SIG-M5 (cell line): ENCODE results near the gene OTUB2.

Experiments
- DNase-seq: peaks from one replicate; lab custom pipeline; 2025; lab: John Stamatoyannopoulos, UW

The OTUB2 gene

GRCh38 chr14:94021416-94022157, 4.6 kb upstream of the OTUB2 start:
- no peak for DNase-seq

DNA sequence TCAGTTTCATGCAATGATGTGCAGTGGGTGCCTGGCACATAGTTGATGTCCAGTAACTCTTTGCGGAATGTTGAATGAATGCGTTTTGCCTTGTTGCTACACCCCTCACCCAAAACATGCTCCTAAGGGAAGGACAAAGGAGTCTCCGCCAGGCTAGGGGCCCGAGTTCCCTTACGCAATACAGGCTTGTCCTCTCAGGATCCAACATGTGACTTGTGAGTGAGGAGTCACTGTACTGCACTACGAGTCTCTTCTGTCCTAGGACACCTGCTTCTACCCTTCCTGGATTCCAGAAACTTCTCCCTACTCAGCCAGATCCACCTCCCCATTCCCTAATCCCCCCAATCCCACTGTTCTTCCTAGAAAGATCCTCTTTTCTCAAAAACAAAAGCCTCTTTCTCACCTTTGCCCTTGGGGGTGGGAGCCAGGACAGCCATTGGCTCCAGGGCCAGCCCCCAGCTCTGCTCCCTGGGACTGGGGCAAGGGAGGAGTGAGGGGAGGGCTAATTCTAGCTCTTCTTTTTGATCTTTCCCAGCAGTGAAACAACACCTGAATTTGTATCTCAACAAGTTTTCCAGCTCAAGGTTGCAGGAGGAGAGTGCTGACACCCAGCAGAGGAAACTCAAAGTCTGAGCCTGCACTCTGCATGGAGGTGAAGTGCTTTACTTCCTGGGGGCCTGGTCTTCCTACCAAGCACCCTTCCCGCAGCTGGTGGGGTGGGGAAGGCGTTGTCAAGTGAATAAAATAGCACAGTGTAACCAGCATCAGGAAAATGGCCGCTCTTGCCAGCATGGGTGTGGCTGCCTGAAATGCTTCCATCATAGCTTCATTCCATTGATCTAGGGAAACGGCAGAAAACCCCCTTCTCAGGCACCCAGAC, 3.4 kb upstream of the OTUB2 start:
- DNase-seq: no peak

- no peak for DNase-seq
Observed at GRCh38 chr14:94024549-94024948, 1.6 kb upstream of the OTUB2 start.

DNA sequence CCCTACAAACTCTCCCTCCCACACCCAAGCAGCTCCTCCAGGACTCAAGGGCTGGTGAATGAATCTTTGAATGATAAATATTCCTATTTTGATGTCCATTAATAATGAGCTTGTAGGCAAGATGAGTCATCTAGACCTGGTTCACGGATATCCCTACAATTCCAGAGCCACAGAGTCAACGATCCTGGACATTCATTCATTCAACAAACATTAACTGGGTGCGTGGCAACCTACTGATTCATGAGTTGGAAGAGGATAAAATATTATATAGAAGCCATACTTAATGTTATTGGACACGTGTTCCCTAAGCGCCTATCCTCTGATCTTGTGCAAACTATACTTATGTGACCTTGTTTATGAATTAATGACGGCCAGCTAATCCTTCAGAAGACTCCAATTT, 420 bp upstream of the OTUB2 start:
- DNase-seq: no peak

DNA sequence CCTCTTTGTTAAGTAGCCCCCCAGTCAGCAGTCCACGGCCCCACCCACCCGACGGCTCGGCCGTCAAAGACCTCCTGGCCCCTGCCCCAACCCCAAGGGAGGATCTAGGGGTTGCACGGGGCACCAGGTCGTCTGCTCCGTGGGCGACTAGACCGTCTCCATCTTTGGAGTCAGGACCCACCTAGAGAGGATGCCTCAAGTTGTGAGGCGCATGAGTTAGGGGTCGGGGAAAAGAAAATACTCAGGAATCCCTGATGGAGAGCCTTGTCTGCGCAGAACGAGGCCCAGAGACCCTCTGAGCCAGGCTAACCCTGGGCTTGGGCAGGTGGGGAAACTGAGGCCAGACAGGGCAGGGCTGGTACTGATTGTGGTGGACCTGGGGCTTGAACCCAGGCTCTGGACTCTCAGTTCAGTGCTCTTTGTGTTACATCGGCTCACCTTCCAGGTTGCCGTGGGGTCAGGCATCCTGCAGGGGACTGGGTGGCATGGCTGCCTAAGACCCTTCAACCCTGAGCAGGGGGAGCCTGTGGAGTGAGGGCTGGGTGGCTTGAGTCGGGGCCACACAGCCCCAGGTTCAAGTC, 839 bp downstream of the OTUB2 start:
- DNase-seq: no peak

- no peak for DNase-seq
Observed at GRCh38 chr14:94027566-94028449, 1.7 kb downstream of the OTUB2 start.

DNA sequence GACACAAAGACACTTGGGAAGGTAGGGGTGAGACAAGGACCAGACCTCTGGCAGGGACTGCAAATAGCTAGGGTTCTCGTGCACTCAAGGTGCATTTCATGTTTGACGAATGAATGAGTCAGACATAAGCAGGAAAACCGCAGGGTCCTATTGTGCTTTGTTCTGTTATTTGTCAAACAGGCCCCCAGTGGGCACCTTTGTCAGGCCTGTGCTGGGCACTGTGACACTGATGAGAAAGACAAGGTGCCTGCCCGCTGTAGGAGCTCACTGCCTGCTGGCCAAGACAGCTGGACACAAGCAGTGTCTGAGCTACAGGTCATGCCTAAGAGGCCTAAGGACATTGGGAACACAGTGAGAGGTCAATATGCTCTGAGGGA, 2.3 kb downstream of the OTUB2 start:
- peak; percentile 5 for DNase-seq

DNA sequence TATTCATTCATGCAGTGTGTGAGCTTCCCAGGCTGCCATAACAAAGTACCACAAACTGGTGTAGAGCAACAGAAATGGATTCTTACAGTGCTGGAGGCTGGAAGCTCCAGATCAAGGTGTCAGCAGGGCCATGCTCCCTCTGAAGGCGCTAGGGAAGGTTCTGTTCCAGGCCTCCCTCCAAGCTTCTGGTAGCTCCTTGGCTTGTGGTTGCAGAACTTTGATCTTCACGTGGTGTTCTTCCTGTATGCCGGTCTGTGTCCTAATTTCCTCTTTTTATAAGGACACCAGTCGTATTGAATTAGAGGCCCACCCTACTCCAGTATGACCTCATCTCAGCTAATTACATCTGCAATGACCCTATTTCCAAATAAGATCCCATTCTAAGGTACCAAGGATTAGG, 3.1 kb downstream of the OTUB2 start:
- DNase-seq: peak; percentile 17

DNA sequence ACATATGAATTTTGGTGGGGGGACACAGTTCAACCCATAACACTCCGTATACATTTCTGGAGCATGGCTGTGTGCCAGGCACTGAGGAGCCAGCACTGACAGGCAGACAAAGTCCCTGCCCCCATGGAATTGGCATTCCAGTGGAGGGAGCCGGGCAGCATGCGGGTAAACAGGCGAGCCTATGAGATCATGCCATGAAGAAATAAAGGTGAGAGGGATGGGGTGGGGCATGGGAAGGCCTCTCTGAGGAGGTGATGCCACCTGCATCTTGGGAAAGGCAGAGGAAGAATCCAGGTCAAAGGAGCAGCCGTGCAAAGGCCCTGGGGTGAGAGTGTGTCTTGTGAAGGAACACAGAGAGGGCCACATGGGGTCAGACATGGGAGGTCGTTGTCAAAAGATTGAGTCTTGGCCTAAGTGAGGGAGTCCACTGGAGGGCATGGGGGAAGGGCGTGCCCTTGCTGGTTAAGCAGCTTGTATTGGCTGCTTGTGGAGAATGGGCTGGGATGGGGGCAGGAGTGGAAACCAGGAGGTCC, 3.6 kb downstream of the OTUB2 start:
- no peak for DNase-seq

GRCh38 chr14:94030571-94030970, 4.4 kb downstream of the OTUB2 start:
- no peak for DNase-seq

DNA sequence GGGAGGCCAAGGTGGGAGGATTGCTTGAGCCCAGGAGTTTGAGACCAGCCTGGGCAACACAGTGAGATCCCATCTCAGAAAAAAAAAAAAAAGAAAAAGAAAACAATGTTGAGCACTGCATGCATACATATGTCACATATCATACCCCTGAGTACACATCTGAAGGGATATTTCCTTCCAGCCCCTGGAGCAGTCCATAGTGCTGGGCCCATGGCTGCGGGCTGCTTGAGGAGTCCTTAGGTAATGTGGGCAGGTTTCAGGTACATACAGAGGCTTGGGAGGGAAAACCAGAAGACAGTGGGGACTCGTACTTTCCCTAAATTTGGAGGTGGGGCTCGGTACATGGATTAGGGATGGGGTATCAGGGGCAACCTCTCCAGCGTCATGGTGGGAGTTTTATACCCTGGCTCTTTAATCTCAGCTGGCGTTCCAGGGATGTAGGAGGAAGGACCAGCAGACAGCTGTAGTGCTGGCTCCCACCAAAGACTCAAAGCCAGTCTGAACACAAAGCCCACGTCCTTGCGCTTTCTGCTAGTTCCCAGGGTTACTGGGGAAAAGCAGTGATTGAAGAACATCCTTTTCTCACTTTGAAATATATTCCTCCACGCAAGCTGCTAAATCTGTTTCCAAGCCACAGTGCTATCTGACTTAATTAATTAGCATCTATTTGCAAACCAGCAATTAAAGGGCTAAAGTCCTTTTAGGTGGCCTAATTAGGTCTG, 5.2 kb downstream of the OTUB2 start:
- no peak for DNase-seq

GRCh38 chr14:94031883-94032279, 5.7 kb downstream of the OTUB2 start:
- no peak for DNase-seq

GRCh38 chr14:94034886-94035285, 8.7 kb downstream of the OTUB2 start:
- DNase-seq: no peak

GRCh38 chr14:94036313-94037167, 10.4 kb downstream of the OTUB2 start:
- no peak for DNase-seq

- DNase-seq: no peak
Observed at GRCh38 chr14:94037954-94038353, 11.8 kb downstream of the OTUB2 start.

GRCh38 chr14:94038510-94038909, 12.4 kb downstream of the OTUB2 start:
- DNase-seq: no peak

DNA sequence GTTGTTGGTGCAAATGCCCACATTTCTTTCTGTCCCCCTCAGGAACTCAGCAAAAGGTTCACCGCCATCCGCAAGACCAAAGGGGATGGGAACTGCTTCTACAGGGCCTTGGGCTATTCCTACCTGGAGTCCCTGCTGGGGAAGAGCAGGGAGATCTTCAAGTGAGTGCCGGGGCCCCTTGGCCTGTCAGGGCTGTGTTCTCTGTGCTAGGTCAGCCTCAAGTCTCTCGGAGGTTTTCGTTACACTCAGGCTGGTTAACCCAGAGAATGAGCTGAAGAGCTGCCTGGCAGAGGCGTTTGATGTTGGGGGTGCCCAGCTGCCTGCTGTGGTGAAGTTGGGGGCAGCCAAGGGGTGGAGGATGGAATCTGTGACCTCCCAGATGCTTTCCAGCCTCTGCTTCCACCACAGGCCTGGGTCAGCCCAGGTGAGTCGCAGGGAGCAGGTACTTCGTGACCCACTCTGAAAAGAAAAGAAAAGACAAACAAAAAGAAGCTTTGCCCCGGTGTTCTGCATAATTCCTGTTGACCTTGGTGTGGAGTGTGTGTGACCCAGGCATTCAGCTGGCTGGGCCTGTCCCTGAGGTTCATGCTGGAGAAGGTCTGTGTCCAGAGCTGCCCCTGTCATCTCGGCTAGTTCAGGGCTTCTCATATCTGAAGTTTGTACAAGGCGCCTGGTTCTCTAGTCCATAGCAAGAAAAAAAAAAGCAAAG, 12.9 kb downstream of the OTUB2 start:
- no peak for DNase-seq

DNA sequence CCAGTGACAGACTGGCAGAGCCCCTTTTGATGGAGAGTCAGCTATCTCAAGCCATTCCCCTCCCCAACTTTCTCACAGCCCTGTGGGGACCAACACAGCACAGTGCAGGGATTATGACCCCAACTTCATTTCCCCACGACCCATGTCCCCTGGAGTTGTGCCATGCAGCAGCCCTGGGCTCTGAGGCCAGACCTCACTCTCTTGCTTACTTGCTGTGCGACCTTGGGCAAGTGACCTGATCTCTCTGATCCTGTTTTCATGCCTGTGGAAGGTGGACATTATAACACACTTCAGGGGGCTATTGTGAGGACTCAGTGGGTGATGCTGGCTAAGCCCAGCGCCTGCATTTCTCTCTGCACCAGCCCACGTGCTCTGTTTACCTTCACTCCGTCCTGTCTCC, 14.1 kb downstream of the OTUB2 start:
- no peak for DNase-seq

- no peak for DNase-seq
Observed at GRCh38 chr14:94040796-94041195, 14.7 kb downstream of the OTUB2 start.
